NCI-H1694 (cell line): ENCODE results near the gene POLR2H.

Experiments used
- DNase-seq: peaks from one replicate; lab custom pipeline; 2025; lab: John Stamatoyannopoulos, UW

Gene POLR2H

DNA sequence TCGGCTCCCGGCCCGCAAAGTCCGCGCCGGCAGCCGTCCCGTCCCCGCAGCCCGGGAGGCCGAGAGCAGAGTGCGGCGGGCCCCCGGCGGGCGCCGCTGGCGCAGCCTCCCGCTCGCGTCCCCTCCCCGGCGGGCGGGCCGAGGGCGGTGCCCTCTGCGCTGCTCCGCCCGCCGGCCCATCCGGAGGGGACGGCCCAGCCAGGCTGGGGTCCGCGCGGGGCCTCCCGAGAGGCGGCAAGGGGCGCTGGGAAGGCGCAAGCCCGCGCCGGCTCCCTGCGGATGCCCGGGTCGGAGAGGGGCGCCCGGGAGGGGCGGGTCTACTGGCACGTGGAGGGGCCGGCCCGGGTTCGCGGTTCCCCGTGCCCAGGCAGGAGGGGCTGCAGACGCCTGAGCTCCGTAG is at the start of gene POLR2H, which contains the start of gene CLCN2:
POLR2H (plus strand) TSS at position 179 of the 400 bp plus-strand sequence. CDS start 1,783 bp downstream, outside the sequence.
CLCN2 (minus strand) TSS at position 74 of the 400 bp plus-strand sequence. CDS start 126 bp downstream, outside the sequence.
- no peak for DNase-seq

DNA sequence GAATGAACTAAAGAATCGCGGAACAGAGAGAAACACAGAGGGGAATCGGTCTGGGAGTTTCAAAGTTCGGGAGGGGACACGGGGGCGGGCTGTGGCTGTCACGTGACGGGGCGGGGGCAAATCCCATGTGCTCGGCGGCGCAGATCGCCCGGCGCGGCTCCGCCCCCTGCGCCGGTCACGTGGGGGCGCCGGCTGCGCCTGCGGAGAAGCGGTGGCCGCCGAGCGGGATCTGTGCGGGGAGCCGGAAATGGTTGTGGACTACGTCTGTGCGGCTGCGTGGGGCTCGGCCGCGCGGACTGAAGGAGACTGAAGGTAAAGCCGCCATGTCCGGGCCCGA is 47.2 kb upstream of the POLR2H start, which contains the start of gene EIF4G1:
EIF4G1 (plus strand) TSS at position 244 of the 337 bp plus-strand sequence. CDS start 1,191 bp downstream, outside the sequence.
- peak; percentile 77 for DNase-seq

DNA sequence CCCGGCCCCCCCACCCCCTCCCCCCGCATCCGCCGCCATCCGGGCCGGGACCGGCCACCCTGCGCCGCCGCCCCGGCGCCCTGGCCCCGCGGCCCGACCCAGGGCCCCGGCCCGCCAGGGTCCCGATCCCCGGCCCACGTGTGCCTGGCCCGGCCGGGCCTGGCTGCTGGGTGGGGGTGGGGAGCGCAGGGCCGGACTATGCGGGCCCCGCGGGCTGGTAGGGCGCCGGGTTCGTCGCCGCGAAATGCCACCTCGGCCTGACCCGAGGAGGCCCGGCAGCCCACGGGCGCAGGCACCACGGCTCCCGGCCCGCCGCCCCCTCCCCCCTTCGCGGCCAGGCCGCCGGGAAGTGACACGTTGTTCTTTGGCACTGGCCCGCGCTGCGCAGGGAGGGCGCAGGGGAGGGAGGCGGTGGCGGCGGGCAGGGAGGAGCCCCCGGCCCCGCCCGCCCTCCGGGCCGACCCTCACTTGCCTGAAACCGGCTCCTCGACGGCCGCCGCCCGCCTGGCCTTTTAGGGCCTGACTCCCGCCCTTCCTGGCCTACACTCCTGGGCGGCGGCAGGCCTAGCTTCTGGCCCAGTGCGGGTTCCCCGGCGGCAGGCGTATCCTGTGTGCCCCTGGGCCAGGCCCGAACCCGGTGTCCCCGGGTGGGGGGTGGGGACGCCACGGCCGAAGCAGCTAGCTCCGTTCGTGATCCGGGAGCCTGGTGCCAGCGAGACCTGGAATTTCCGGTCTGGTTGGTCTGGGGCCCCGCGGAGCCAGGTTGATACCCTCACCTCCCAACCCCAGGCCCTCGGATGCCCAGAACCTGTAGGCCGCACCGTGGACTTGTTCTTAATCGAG is 46.6 kb upstream of the POLR2H start:
- DNase-seq: peak; percentile 8

DNA sequence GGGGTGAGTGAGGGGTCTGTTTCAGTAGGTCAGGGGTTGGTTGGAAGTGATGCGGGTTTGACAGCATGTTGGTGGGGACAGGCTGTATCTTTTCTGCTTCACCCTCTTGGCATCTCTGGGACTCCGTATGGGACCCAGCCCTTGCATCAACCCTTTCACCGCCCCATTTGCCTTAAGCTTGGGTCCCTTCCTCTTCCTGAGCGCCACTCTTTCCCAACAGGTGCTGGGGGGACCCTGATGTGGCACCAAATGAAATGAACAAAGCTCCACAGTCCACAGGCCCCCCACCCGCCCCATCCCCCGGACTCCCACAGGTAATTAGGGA is 46.0 kb upstream of the POLR2H start:
- DNase-seq: no peak

DNA sequence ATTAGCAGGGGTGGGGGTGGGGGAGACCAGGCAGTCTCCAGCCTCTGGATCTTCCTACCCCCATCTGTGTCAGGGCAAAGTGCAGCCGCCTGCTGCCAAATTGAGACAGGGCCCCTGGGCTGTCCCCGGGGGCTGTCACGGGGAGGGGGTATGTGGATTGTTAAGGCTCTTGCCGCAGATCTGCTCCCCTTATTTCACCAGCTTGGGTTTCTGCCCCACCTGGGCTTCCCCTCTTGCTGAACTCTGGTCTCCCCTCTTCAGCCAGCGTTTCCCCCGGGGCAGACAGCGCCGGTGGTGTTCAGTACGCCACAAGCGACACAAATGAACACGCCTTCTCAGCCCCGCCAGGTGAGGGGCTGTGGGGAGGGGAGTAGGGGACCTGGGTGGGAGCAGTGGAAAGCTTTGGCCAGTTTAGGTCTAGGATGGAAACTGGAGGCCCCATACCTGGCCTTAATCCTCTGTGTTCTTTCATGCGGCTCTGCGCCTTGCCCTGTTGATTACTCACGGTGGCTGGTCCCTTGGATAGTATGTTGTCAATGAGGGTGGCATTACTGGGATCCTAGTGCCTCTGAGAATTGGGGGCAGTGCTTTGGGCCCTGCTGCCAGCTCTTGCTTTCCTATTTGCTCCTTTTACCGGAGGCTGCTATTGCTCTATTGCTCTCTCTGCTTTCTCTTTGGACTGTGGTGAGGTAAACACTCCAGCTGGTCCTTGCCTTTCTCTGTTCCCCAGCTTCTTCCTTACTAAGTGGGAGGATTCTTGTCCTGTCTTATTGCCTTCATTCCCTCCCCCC is 45.4 kb upstream of the POLR2H start:
- DNase-seq: no peak

DNA sequence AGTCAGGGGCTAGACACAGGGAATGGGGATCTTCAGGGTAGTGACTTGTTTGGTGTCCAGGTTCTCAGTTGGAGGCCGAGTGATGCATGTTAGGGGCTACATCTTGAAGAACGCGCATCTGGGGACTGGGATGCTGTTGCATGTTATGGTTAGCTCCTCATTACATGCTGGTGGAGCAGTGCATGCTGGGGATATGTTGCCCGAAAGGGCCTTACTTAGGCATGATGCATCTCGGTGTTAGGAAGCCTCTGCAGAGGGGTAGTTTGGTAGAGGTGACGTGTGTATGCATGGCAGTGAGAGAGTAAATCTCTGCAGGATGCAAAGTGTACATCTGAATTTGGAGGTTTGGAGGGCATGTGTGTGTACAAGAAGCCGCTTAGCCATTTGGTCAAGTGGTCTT is 44.7 kb upstream of the POLR2H start:
- DNase-seq: no peak

DNA sequence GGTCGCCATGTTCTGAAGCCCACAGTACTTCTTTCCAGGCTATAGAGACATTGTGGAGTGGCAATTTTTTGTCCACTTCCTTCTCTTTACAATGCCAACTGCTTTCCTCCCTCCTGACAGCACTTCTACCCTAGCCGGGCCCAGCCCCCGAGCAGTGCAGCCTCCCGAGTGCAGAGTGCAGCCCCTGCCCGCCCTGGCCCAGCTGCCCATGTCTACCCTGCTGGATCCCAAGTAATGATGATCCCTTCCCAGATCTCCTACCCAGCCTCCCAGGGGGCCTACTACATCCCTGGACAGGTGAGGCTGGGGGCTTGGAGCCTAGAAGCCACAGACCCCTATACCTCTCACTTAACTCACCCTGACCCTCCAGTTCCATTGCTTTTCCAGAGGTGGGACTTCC is 44.3 kb upstream of the POLR2H start:
- no peak for DNase-seq

DNA sequence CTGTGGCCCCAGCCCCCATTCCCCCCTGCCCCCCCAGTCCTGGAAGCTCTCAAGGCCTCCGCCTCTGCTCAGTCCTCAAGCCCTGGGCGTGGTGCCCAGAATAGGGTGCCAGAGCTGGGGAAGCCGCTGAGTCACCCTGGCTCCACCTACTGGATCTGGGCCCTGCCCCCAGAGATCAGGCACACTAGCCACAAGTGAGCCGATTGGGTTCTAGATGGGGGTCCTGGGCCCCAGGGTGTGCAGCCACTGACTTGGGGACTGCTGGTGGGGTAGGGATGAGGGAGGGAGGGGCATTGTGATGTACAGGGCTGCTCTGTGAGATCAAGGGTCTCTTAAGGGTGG is 41.4 kb upstream of the POLR2H start:
- DNase-seq: peak; percentile 87

DNA sequence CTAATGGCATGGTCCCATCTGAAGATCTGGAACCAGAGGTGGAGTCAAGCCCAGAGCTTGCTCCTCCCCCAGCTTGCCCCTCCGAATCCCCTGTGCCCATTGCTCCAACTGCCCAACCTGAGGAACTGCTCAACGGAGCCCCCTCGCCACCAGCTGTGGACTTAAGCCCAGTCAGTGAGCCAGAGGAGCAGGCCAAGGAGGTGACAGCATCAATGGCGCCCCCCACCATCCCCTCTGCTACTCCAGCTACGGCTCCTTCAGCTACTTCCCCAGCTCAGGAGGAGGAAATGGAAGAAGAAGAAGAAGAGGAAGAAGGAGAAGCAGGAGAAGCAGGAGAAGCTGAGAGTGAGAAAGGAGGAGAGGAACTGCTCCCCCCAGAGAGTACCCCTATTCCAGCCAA is 39.8 kb upstream of the POLR2H start:
- DNase-seq: no peak

DNA sequence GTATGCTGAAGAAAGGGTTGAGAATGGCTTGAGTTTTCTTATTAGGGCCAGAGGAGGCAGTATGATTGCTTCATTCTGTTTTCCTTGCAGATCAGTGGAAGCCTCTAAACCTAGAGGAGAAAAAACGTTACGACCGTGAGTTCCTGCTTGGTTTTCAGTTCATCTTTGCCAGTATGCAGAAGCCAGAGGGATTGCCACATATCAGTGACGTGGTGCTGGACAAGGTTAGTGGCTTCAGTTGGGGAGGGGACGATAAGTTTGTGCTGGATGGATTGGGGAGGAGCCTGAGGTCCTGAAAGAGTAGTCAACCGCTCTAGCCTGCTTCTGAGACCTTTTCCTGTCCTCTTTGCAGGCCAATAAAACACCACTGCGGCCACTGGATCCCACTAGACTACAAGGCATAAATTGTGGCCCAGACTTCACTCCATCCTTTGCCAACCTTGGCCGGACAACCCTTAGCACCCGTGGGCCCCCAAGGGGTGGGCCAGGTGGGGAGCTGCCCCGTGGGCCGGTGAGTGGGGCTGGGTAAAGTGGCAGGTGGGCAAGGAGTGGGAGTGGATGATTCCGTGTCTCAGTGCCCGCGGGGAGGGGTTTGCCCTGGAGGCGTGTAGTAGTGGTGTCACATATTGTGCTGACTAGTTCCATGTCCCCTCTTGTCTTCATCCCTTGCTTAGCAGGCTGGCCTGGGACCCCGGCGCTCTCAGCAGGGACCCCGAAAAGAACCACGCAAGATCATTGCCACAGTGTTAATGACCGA is 38.6 kb upstream of the POLR2H start:
- DNase-seq: no peak

DNA sequence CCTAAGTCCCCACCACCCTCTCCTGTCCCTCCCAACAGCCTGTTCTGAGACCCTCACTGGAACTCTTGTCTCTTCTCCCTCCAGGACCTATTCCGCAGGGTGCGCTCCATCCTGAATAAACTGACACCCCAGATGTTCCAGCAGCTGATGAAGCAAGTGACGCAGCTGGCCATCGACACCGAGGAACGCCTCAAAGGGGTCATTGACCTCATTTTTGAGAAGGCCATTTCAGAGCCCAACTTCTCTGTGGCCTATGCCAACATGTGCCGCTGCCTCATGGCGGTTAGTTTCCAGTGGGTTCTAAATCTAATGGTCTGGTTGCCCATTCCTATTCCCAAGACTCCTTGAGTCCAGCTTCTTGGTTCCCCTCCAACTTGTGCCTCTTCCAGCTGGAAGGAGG is 37.8 kb upstream of the POLR2H start:
- DNase-seq: no peak

DNA sequence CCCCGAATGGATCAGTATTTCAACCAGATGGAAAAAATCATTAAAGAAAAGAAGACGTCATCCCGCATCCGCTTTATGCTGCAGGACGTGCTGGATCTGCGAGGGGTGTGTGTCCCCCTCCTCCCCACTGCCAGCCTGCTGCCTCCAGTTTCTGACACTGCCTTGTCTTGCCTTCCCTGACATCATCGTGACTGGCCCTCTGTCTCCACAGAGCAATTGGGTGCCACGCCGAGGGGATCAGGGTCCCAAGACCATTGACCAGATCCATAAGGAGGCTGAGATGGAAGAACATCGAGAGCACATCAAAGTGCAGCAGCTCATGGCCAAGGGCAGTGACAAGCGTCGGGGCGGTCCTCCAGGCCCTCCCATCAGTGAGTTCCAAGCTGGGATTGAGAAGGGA is 36.2 kb upstream of the POLR2H start:
- no peak for DNase-seq

DNA sequence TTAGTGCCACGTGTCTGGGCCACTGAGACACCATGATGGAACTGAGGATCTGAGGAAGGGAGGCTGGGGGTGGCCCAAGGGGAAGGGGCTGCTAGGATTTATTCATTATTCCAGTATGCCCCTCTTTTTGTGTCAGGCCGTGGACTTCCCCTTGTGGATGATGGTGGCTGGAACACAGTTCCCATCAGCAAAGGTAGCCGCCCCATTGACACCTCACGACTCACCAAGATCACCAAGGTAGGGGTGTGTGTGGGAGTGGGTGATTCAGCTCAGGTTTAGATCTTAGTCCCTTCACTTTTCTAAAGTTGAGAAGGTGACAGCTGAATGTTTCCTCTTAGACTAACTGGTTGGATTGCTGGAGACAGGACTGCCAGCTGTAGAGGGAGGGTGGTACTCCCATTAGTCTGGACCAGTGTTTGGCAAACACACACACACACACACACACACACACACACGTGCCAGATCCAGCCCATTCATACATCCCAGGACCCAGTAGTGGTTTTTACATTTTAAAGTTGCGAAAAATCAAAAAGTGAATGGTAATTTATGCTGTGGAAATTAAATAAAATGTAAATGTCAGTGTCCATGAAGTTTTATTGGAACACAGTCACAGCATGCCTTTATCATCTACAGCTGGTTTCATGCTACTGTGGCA is 35.7 kb upstream of the POLR2H start:
- DNase-seq: no peak

DNA sequence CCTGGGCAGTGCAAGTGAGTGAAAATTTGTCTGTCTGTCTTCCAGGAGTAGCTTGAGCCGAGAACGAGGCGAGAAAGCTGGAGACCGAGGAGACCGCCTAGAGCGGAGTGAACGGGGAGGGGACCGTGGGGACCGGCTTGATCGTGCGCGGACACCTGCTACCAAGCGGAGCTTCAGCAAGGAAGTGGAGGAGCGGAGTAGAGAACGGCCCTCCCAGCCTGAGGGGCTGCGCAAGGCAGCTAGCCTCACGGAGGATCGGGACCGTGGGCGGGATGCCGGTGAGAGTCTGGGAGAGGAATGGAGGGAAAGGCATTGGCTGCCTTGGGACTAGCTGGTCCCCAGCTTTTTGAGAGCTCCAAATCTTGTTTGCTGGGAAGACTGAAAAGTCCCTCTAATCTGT is 34.3 kb upstream of the POLR2H start:
- DNase-seq: no peak

DNA sequence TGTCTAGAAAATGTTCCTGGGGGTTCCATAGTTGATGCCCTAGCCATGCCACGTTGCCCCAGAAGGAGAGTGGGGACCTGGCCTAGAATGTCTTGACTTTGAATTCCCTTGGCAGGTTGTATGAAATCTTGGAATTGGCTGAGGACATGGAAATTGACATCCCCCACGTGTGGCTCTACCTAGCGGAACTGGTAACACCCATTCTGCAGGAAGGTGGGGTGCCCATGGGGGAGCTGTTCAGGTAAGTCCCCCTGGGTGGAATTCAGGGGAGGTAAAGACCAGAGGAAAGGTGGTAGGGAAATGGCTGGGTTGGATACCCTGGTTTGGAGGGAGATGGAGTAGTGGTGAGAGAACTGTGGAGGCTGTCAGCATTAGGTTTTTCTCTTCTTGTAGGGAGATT is 33.0 kb upstream of the POLR2H start:
- no peak for DNase-seq

DNA sequence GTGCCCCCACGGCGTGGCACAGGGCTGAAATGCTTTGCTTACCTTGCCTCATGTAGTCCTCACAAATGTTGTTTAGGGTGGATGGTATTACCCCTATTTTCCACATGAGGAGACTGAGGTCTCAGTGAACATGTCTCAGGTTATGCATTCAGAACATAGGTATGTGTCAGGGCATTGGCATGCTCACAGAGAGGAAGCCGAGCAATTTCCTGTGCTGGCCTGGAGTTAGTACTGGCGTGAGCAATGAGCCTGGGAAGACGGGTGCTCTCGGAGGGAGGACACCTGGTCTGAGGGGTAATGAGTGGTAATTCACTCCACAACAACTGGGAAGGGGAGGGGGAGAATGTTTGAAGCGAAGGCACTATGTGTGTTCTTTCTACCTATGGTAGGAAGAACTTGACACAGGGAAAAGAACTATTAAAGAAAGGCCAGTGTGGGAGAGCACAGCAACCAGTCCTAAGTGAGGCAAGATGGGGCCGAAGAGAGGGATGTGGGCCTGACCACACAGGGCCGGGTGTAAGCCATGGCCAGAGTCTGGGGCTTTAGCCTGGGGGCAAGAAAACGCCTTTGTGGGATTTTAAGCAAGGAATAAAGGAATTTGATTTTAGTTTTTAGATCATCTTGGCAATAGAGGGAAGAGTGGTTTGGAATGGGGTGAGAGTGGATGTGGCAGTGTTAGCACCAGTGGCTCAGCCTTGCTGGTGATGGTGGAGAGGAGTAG is 29.0 kb upstream of the POLR2H start:
- no peak for DNase-seq

DNA sequence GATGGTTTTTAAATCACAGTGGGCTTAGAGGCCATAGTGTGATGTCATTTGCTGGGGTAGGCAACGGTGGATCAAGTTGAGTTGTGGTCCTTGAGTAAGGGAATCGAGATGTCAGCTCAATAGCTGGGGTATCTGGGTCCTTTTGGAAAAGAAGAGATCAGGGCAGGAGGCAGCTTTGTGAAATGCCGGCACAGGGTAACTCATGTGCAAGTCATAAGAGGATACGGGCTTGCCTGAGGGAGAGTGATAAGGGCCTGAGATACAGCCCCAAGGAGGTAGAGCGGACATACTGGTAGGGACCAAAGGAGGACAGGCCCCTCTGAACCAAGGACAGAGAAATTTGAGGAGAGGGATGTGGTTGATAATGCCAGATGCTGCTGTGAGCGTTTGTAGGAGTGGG is 28.3 kb upstream of the POLR2H start:
- DNase-seq: no peak

DNA sequence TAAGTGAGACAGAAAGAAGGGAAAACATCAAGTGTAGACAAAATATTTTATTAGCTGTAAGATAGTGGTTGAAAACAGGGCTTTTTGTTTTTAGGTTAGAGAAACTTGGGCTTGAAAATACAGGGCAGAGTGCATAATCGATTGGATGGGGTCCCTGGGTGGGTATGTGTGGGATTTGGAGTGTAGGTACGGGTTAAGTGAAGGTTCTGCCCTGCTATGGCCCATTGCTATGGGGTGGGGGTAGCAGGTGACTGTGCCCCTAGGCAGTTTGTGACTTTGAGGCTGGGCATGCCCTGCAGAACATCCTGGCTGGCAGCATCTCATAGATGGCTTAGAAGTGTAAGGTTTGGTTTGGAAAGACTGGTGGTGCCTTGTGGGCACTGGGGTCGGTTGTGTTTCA is 27.8 kb upstream of the POLR2H start:
- no peak for DNase-seq

DNA sequence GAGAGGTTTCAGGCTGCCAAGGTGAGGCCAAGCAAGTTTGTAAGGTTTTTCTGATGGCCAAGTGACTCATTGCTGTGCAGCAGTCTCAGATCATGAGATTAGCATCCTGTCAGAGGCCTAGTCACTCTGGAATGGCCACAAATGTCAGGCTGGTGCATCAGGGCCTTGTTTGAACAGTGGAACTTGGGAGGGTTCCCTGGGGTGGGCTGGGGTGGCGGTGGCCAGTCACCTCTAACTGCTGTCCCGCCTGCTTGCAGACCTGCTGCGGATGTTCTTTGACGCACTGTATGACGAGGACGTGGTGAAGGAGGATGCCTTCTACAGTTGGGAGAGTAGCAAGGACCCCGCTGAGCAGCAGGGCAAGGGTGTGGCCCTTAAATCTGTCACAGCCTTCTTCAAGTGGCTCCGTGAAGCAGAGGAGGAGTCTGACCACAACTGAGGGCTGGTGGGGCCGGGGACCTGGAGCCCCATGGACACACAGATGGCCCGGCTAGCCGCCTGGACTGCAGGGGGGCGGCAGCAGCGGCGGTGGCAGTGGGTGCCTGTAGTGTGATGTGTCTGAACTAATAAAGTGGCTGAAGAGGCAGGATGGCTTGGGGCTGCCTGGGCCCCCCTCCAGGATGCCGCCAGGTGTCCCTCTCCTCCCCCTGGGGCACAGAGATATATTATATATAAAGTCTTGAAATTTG is 26.9 kb upstream of the POLR2H start:
- DNase-seq: no peak

DNA sequence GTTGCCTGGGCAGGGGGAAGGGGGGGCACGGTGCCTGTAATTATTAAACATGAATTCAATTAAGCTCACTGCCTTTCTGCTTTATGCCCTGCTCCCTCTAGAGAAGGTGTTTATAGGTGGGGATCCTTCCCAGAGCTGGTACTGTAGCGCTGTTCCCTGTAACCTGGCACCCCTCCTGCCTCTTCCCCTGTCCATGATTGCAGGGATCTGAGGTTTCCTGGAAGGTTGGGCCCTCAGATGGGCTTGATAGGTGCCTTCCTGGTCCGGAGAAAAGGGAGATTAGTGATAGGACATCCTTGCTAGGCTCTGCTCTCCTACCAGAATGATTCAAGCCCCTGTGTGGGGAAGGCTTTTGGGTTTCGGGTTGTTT is 26.2 kb upstream of the POLR2H start:
- no peak for DNase-seq
